HG03066 (cell line): Measurements from ENCODE around the gene AARS2.
"Not testable (repeated sequence)": the region's sequence is repeated elsewhere in the genome, so short reads cannot be mapped to it uniquely, and the experiment has no call there.

Source experiments
- ATAC-seq: cut with Tn5 transposase; IDR thresholded peaks from one replicate; pipeline ENCODE4 v1.9.1; 2021; ENCODE audit warnings: low read depth; ENCODE audit not compliant: unreplicated experiment

Gene AARS2

DNA sequence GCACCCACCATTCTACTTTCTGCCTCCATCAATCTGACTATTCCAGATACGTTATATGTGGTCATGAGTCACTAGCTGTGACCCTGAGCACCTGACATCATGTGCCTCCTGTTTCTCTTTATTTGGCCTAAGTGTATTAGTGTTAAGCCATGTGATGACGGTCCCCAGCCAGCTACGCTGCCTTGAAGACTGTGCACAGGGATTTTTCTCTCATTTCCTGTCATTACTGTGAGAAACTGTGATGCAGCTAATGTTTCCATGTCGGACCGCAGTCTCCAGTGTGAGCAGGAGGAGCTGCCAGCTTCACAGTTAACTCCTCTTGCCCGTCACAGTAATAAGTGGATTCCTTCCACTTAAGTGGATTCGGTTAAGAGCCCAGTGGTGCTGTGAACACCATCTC is 19.4 kb upstream of the AARS2 start:
- no peak for ATAC-seq

DNA sequence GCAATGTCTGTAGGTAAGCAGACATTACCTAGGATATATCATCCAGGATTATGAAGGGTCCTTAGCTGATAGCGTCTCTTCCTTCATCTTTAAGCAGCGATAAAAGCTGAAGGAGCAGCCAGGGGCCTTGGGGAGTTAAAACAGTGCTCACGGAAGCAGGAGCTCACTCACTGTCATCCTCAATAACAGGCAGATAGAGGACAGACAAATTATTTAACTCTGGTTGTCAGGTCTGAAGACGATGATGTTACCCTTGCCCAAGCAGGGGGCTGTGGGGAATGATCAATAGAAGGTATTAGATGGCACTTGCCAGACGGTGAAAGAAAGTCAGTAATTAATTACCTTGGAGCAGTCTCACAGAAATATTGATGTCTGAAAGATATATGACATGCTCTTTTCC is 16.7 kb upstream of the AARS2 start:
- no peak for ATAC-seq

- ATAC-seq, result not testable (repeated sequence)
Measured at GRCh38 chr6:44328203-44328602, 15.1 kb upstream of the AARS2 start.

DNA sequence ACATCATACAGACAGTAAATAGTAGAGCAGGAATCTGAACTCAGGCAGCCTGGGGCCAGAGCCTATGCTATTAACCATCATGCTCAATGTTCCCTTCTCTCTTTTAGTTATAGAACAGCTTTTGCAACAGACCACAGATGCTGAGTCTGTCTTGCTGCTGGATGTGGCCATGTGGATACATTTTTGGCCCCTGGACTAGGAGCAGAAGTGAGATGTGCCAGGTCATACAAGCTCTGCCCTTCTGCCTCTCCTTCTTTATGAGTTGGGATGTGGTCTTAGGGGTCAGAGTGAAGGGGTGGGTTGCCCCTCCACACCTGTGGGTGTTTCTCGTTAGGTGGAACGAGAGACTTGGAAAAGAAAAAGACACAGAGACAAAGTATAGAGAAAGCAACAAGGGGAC is 14.6 kb upstream of the AARS2 start:
- no peak for ATAC-seq

- no peak for ATAC-seq
Measured at GRCh38 chr6:44327096-44327495, 13.9 kb upstream of the AARS2 start.

DNA sequence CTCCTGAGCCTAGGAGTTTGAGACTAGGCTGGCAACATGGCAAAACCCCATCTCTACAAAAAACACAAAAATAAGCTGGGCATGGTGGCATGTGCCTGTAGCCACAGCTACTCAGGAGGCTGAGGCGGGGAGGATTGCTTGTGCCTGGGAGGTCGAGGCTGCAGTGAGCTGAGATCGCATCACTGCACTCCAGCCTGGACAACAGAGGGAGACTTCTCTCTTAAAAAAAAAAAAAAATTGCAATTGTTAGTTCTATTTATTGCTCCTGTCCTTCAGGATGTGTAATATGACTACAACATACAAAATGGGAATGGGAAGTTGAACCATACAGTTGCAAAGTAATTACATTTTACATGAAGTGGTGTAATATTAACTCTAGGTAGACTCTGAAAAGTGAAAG is 8.1 kb upstream of the AARS2 start:
- no peak for ATAC-seq

DNA sequence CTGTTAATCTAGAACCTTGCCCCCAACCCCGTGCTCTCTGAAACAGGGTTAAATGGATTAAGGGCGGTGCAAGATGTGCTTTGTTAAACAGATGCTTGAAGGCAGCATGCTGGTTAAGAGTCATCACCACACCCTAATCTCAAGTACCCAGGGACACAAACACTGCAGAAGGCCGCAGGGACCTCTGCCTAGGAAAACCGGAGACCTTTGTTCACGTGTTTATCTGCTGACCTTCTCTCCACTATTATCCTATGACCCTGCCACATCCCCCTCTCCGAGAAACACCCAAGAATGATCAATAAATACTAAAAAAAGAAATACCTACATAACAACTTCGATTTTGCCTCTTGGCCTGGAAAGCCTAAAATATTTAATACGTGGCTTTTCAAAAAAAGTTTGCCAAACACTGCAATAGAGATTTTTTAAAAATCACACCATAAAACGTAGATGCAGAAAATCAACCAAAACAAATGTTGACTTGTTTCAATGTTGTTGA is 4.0 kb upstream of the AARS2 start:
- ATAC-seq, result not testable (repeated sequence)

DNA sequence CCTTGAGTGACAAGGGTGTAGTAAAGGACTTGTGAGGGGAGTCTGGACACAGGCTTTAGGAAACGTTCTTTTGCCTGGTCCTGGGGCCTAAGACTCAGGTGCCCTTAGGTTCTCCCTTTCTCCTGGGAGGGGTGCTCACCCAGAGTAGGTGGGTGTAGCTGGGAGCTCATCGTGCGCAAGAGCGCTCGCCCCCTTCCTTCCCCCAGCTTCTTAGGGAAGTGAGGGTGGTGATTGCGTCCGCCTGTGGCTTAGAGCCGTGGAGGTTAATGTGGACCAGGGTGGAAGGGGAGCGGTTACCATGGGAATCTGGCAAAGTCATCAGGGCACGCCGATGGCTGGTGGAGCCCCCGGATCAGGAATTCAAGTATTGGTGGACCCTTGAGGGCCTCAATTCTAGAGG is 3.3 kb upstream of the AARS2 start:
- no peak for ATAC-seq

DNA sequence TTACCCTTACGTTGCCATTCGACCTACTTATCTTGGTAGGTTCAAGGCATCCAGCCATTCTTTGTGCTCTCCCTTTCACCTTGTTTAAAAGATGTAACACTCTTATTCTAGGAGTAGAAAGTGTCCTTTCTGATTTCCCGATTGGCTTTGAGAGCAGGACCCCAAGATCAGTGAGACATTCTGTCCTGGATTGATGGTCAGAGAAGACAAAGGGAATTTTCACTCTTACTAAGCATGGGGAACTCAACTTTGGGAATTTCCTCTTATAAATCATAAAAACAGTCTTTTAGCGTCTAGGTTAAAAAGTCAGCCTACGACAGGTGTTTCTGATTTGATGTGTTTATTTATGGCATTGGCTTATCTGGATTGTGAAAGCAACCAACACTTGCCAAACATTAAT is 2.8 kb upstream of the AARS2 start:
- ATAC-seq, result no peak

DNA sequence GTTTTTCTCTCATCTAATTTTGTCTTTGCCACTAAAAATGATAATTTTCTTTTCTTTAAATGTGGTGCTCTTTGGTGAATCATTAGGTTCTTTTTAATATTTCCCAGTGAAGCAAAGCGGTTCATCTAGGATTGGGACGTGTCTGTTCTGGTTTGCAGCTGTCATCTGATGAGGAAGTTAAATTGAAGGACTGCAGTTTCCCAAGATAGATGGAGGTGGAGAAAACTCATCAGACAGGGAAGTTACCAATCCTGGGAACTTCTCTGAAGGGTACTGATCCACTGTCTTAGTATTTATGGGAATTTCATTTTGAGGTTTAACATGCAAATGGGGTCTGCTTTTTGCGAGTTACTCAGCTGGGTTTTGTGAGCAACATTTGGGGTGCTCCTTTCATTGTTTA is 2.4 kb upstream of the AARS2 start:
- ATAC-seq, result no peak

GRCh38 chr6:44314657-44315056 is 1.5 kb upstream of the AARS2 start:
- ATAC-seq, result not testable (repeated sequence)

DNA sequence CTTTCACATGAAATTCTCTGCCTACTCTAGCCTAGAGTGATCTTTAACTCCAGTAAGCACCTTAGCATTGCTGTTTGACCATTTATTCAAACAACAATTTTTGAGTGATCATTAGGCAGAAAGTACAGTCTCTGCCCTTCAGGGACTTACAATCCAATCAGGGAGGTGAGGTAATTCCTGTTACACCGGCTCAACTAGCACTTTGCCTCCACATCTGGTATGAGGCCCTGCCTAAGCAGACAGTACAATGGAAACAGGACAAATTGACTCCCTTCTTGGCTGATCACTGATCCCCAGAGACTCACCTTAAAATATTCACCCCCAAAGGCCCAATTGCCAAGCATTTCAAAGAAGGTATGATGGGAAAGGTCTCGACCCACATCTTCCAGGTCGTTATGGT is 1.4 kb downstream of the AARS2 start:
- no peak for ATAC-seq

DNA sequence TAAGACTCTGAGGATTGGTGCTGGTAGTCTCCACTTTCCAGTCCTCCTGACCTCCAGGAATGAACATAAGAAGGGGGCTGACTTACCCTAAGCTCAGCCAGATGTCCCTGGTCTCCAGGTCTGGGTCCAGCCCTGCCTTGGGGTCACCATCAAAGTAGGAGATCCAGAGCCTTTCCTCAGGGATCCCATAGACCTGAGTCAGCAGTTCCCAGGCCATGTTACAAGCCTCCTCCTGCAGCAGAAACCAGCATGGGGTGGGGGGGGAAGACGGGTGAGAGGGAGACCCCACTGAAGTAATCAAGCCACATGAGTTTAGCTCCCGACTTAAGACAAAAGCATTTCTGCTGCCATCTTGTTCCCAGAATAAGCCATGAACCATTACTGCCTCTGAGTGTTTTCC is 1.8 kb downstream of the AARS2 start:
- ATAC-seq, result no peak

DNA sequence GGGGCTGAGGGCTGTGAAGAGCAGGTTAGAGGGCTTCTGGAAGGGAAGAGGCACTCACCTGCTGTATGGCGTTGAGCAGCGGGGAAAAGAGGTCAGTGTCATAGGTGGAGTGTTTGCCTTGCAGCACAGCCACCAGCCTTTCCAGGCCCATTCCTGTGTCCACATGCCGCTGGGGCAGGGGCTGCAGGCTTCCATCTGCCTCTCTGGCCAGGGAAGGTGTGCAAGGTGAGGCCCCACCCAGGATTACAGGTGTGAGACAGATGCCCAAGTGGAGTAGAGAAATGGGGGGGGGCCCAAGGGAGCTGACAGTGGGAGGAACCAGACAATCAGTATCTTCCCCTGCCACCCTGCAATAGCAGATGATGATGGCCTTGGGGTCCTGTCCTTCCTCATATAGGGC is 2.9 kb downstream of the AARS2 start:
- ATAC-seq, result no peak

DNA sequence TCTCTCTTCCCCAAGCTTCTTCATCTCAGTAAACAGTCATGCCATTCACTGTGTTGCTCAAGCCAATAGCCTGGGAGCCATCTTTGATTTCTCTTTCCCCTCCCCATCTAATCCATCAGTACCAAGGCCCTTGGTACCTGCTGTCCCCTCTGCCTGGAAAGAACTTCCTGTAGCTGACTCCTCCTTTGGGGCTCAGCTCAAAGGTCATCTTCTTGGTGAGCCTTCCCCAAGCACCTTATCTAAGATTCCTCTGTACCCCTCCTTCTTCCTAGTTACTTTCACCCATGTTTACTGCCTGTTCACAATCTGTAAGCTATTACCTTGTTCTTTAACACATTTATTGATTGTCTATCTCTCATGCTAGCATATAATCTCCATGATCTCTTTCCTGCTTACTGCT is 3.5 kb downstream of the AARS2 start:
- no peak for ATAC-seq

GRCh38 chr6:44309092-44309491 is 4.1 kb downstream of the AARS2 start:
- no peak for ATAC-seq

DNA sequence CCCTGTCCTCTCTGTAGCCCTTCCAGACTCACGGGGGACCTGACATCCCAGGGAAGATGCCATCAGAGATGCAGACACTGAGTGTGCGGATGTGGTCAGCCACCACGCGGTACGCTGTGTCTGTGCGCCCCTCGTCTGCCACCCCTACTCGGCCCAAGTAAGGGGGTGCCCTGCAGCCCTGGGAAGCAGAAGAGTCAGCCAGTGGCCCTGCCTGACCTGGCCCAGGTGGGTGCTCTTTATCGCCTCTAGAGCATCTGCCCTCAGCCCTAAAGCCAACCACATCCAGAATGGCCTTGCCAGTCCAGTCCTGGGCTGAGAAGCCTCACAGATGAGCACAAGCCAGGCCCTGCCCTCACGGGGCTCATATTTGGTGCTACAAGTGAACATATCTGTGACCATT is 5.9 kb downstream of the AARS2 start:
- no peak for ATAC-seq

DNA sequence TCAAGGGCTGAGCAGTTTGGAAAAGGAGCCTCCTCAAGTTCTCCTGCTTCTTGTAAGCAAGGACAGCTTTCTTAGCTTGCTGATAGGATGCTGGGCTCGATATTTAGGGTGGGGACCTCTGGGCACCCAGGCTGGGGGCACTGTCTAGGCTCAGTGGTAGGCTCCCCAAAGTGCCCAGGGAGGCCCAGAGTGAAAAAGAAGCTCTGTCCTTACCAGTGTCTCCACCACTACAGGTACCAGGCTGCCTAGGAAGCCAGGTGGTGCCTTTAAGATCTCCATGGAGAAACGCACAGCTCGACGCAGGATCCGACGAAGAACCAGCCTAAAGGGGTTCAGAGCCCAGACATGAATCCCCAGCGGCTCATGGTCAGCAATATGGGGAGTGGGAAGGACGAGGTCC is 6.4 kb downstream of the AARS2 start:
- ATAC-seq, result no peak

GRCh38 chr6:44305200-44305725 is 7.9 kb downstream of the AARS2 start:
- no peak for ATAC-seq

DNA sequence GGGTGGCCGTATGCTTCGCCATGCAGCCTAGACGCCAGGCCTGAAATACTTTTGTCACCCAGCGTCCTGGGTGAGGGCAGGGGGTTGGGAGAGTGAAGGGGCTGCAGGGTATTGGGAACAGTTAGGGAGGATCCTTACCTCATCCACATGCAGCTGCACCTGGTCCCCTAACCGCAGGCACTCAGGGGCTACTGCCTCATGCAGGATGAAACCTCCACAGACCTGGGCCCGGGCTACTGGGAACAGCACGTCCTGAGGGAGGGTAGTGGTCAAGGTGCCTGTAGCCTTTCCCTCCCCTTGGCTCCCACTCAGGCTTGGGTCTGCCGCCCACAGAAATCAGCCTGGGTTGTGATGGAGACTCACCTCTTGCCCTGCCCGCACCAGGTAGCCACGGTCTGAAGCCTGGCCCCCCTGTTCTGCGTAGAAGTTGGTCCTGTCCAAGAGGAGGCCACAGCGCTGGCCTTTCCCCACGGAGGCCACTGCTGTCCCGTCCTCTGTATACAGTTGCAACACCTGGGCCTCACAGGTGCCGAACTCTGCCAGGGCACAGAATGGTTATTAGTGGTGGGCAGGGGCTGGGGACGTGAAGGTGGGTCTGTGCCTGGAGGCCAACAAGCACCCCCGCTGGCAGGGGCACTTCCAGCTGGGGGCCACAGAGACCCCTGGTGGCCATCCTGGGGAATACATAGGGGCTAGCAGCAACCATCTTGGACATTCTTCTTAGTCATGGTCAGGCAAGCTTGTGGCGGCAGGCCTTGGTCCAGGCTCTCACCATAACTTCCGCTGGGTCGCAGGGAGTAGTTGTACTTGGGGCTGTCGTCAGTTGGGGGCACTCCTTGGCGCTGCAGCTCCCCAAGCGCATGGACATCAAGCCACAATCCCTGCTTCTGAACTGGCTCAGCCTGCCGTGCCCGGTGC is 8.6 kb downstream of the AARS2 start:
- no peak for ATAC-seq

DNA sequence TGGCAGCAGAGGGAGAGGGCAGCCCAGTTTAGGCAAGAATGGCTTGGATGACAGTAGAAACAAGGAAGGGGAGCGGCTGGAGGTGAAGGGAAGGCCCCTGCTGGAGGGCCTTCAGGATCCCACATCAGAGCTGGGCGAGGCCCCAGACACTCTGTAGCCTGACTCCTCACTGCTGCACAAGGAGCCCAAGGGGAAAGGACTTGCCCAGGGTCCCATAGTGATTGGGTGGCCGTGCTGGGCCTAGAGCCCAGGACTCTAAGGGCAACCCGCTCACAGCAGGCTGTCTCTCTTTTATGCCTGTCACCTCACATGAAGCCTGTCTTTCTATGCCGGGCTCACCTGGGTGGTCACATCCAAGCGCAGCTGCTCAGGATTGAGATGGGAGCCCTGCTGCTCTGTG is 9.3 kb downstream of the AARS2 start:
- no peak for ATAC-seq

DNA sequence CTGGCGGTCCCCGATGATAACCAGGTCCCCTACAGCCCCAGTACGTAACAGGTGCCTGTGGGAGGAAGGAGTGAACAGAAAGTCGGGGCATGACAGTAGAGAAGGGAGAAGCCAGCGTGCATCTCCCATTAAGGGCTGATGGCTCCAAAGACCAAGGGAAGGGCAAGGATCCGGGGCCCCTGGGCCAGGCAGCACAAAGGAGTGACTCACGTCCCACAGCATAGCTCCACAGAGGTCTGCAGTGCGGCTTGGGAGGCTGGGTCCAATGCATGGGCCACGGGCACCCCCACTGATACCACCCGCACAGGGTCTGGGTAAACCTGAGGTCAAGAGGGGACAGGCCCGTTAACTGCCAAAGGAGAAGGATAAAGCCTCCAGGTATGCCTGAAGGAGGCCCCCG is 10.3 kb downstream of the AARS2 start:
- no peak for ATAC-seq
